Parathyroid adenoma (tissue), 2 donors: ENCODE results near the gene CEP89.
"Not testable (repeated sequence)": the region's sequence is repeated elsewhere in the genome, so short reads cannot be mapped to it uniquely, and the experiment has no call there.

Experiments
- H2AFZ ChIP-seq: fragments of 300-600 bp; sonication (generic); one replicate; pipeline ENCODE4 v1.7.0; 2017; ENCODE audit warnings: antibody characterized with exemption, mild to moderate bottlenecking
- H3K27ac ChIP-seq: fragments of 300-600 bp; sonication (generic); one replicate; pipeline ENCODE4 v1.7.0; 2017
- H3K27me3 ChIP-seq: fragments of 300-600 bp; sonication (generic); one replicate; pipeline ENCODE4 v1.7.0; 2017; ENCODE audit warnings: low read length; ENCODE audit not compliant: control insufficient read depth, insufficient read depth
- H3K36me3 ChIP-seq: fragments of 300-600 bp; sonication (generic); one replicate; pipeline ENCODE4 v1.7.0; 2017; ENCODE audit warnings: low read length; ENCODE audit not compliant: control insufficient read depth, insufficient read depth
- H3K4me1 ChIP-seq: fragments of 300-600 bp; sonication (generic); one replicate; pipeline ENCODE4 v1.7.0; 2017; ENCODE audit warnings: control low read depth
- H3K4me2 ChIP-seq: fragments of 300-600 bp; sonication (generic); one replicate; pipeline ENCODE4 v1.7.0; 2017; ENCODE audit warnings: low read length
- H3K4me3 ChIP-seq: fragments of 300-600 bp; sonication (generic); one replicate; pipeline ENCODE4 v1.7.0; 2017; ENCODE audit warnings: low read depth, low read length
- H3K79me2 ChIP-seq: fragments of 300-600 bp; sonication (generic); one replicate; pipeline ENCODE4 v1.7.0; 2017; ENCODE audit warnings: control low read depth
- H3K9ac ChIP-seq: fragments of 300-600 bp; sonication (generic); one replicate; pipeline ENCODE4 v1.7.0; 2017; ENCODE audit warnings: mild to moderate bottlenecking
- H3K9me3 ChIP-seq: fragments of 300-600 bp; sonication (generic); one replicate; pipeline ENCODE4 v1.7.0; 2017; ENCODE audit warnings: low read length; ENCODE audit not compliant: control insufficient read depth
- CTCF ChIP-seq: fragments of 300-600 bp; sonication (generic); IDR thresholded peaks from one replicate; pipeline ENCODE4 v1.7.0; 2017; ENCODE audit warnings: antibody characterized with exemption, mild to moderate bottlenecking
- donor health status: primary hyperparathyroidism.

CEP89 gene

GRCh38 chr19:32837531-32837930 lies 134.2 kb downstream of the CEP89 start:
- H3K4me3 ChIP-seq: no peak overlapping the region
- H3K36me3 ChIP-seq: no peaks in the 10 kb centered on the region
- no peaks in the 10 kb centered on the region for H3K9me3 ChIP-seq
- H2AFZ ChIP-seq: no peak overlapping the region
- no peak for TF ChIP-seq CTCF
- no peak overlapping the region for H3K9ac ChIP-seq
- H3K79me2 ChIP-seq: no peaks in the 10 kb centered on the region
- H3K4me1 ChIP-seq: no peaks in the 10 kb centered on the region
- no peak overlapping the region for H3K4me2 ChIP-seq
- no peak overlapping the region for H3K27ac ChIP-seq
- no peaks in the 10 kb centered on the region for H3K27me3 ChIP-seq

- H3K9ac ChIP-seq, H3K4me3 ChIP-seq, H3K36me3 ChIP-seq, H3K9me3 ChIP-seq, H3K4me1 ChIP-seq, H3K79me2 ChIP-seq, H2AFZ ChIP-seq, H3K27ac ChIP-seq, H3K4me2 ChIP-seq, H3K27me3 ChIP-seq: not testable (repeated sequence)
Observed at GRCh38 chr19:32833388-32833787, 138.4 kb downstream of the CEP89 start.

- H3K79me2 ChIP-seq, H3K27ac ChIP-seq, H2AFZ ChIP-seq, H3K4me1 ChIP-seq, H3K4me3 ChIP-seq, H3K36me3 ChIP-seq, H3K27me3 ChIP-seq, H3K4me2 ChIP-seq, H3K9ac ChIP-seq, H3K9me3 ChIP-seq: not testable (repeated sequence)
Observed at GRCh38 chr19:32832825-32833224, 138.9 kb downstream of the CEP89 start.

GRCh38 chr19:32832094-32832493 lies 139.7 kb downstream of the CEP89 start:
- not testable (repeated sequence) for H3K4me2 ChIP-seq, H3K27ac ChIP-seq, H3K4me3 ChIP-seq, H3K79me2 ChIP-seq, H3K36me3 ChIP-seq, H3K4me1 ChIP-seq, H3K9me3 ChIP-seq, H3K27me3 ChIP-seq, H2AFZ ChIP-seq, H3K9ac ChIP-seq

- no peaks in the 10 kb centered on the region for H3K79me2 ChIP-seq
- H3K9ac ChIP-seq: no peak overlapping the region
- TF ChIP-seq CTCF: no peak
- no peak overlapping the region for H3K4me2 ChIP-seq
- H2AFZ ChIP-seq: no peak overlapping the region
- H3K4me1 ChIP-seq: no peaks in the 10 kb centered on the region
- no peaks in the 10 kb centered on the region for H3K36me3 ChIP-seq
- H3K27ac ChIP-seq: no peak overlapping the region
- no peaks in the 10 kb centered on the region for H3K27me3 ChIP-seq
- H3K4me3 ChIP-seq: no peak overlapping the region
- no peaks in the 10 kb centered on the region for H3K9me3 ChIP-seq
Observed at GRCh38 chr19:32831611-32832010, 140.1 kb downstream of the CEP89 start.

- Histone ChIP-seq H2AFZ (no peak overlapping the region), H3K4me3 (no peak overlapping the region), H3K4me2 (no peak overlapping the region), H3K27me3 (no peaks in the 10 kb centered on the region), H3K9ac (no peak overlapping the region), H3K27ac (no peak overlapping the region), H3K4me1 (no peaks in the 10 kb centered on the region), H3K36me3 (no peaks in the 10 kb centered on the region), H3K79me2 (no peaks in the 10 kb centered on the region), H3K9me3 (no peaks in the 10 kb centered on the region)
- no peak for TF ChIP-seq CTCF
Observed at GRCh38 chr19:32830231-32831014, 141.3 kb downstream of the CEP89 start.
